Midbrain (tissue), 1 donor: ENCODE results near the gene ZBTB7B.
A peak's percentile ranks its signal among the peaks of the same experiment; 100 is the strongest.

Experiments
- DNase-seq: peaks from one replicate; lab custom pipeline; 2025; lab: John Stamatoyannopoulos, UW

Gene ZBTB7B

GRCh38 chr1:155038602-155039307, 36.2 kb downstream of the ZBTB7B start:
- no peak for DNase-seq

DNA sequence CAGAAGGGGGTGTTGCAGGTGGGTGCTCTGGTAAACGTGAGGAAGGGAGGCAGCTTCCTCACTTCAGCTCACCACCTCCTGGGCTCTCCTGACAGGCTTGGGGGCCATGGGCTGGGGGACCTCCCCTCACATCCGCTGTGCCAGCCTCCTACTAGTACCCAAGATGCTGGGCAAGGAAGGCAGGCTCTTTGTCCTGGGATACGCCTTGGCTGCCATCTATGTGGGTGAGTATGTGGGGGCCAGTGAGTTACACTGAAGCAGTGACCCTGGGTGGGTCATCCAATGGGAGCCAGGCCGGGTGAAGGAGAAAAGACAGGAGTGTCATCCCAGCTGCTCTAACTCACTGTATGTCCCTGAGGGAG, 36.7 kb downstream of the ZBTB7B start:
- DNase-seq: no peak

GRCh38 chr1:155040358-155041093, 37.9 kb downstream of the ZBTB7B start:
- DNase-seq: no peak

- no peak for DNase-seq
Observed at GRCh38 chr1:155042789-155043188, 40.2 kb downstream of the ZBTB7B start.

DNA sequence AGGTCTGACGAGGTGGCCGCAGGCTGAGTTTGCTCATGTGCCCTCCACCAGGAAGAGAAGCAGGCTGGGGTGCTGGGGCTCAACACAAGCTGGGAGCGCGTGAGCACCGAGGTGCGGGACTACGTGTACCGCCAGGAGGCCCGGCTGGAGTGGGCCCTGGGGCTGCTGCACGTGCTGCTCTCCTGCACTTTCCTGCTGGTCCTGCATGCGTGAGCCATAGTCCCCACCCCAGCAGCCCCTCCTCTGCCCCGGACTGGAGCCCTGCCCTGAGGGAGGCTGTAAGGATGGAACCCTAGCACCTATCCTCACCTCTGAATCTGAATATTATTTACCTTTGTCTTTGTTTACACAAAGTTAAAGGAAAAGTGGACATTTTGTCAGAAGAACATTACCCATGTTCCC, 40.7 kb downstream of the ZBTB7B start:
- DNase-seq: no peak

- DNase-seq: no peak
Observed at GRCh38 chr1:155043793-155044192, 41.2 kb downstream of the ZBTB7B start.

DNA sequence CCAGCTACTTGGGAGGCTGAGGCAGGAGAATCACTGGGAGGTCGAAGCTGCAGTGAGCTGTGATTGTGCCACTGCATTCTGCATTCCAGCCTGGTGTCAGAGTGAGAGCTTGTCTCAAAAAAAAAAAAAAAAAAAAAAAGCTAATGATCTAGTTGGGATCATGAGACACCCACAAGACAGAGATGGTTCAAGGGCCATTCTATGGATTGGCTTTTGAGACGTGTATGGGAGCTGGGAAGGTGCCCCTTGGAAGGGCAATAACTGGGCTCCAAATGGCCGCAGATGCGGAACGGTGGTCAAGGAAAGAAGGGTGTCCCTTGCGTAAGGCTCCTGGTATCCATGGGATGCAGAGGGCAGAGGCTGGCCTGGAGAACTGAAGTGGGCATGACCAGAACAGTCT, 41.8 kb downstream of the ZBTB7B start:
- DNase-seq: no peak

DNA sequence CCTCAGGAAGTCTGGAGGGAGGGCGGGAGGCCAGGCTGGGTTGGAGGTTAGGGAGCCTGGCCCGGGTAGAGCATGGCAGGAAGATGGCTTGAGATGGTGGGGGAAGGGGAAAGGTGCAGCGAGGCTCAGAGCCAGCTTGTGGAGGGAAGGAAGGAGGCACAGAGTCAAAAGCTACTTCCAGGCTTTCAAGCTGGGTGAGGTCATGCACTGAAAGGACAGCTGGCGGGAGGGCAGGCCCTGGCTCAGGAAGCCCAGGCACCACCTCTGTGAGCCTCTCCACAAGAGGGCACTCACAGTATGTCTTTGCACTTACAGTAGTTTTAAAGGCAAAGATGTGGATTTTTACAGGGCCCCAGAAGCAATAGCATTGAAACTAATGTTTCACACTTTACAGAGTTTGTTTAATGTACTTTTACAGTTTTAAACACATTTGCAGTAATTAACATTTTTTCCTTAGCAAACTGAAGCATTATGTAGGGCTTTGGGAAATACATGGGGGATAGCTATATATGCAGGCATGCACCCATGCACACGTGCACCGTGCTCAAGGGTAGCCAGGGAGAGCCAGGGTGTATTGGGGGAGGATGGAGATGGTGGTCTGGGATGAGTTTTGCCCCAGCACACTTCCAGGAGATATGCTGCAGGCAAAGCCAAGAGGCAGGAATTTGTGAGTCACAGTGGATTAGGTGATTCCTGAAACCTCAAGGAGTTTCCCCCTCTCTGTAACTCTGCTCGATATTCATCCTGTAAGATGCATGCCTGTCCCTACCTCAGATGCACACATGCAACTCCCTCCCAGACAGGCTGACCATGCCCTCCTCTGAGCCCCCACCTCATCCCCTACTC, 42.4 kb downstream of the ZBTB7B start:
- DNase-seq: peak; percentile 79

DNA sequence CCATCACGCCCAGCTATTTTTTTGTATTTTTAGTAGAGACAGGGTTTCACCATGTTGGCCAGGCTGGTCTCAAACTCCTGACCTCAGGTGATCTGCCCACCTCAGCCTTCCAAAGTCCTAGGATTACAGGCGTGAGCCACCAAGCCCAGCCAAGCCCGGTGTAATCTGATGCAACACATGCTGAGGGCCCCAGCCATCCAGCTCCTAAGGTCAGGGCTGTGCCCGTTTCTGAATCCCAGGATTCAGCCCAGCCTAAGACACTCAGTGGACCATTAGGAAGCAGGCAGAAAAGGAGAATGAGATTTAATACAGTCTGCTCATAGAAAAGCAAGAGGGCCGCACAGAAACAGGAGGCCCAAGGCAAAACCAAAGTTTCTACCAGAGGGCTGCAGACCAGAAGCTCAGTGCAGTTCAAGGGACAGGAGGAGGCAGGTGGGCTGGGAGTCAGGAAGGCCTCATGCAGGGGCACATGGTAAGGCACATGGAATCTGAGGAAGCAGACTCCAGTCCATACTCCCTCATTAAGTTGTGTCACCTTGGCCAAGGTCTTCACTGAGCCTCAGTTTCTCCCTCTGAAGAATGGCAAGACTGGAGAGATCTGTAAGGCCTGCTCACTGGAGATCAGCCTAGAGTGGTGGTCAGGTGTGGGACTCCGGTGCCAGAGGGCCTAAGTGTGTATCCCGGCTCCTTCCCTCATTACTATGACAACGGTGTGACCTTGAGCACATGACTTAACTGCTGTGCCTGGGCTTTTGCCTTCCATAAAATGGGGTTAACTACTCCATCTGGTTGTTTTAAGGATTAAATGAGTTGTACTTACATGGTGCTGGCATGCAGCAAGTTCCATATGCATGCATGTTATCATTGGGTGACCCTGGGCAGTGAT, 46.1 kb downstream of the ZBTB7B start:
- no peak for DNase-seq

DNA sequence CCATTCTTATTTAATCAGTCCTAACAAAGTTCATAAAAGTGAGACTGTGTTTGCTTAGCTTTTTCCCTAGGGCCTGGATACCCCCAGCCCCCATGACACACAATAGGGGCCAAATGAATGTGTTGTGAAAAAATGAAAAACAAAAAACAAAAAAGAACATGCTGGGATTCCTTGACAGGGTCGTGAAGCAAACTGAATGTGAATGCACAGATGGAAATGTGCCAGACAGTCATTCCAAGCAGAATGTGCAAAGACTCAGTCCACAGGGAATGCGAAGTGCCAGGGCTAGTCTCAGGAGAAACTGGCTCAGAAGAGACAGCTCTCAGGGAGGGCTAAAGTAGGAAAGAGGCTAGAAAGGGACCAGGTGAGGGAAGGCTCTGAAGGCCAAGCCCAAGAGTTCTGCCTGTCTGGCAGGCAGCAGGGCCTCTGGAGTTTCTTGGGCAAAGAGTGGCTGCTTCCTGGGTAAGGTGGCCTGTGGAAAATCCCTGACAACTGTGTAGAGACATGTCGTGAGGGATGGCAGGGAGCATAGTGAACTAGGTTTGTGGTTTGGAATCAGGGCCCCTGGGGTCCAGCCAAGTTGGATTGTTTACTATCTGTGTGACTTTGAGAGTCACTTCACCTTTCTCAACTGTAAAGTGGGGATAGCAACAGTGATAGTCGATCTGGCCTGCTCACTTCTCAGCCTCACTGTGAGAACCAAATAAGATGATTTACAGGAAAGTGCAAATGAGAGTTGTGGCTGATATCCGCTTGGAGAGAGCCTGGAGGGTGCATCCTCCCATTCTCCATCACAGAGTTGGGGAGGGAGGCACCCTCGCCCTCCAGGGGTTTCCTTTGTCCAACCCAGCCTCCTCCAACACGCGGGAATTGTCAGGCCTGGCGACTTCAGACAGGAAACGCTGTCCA, 47.3 kb downstream of the ZBTB7B start:
- no peak for DNase-seq

DNA sequence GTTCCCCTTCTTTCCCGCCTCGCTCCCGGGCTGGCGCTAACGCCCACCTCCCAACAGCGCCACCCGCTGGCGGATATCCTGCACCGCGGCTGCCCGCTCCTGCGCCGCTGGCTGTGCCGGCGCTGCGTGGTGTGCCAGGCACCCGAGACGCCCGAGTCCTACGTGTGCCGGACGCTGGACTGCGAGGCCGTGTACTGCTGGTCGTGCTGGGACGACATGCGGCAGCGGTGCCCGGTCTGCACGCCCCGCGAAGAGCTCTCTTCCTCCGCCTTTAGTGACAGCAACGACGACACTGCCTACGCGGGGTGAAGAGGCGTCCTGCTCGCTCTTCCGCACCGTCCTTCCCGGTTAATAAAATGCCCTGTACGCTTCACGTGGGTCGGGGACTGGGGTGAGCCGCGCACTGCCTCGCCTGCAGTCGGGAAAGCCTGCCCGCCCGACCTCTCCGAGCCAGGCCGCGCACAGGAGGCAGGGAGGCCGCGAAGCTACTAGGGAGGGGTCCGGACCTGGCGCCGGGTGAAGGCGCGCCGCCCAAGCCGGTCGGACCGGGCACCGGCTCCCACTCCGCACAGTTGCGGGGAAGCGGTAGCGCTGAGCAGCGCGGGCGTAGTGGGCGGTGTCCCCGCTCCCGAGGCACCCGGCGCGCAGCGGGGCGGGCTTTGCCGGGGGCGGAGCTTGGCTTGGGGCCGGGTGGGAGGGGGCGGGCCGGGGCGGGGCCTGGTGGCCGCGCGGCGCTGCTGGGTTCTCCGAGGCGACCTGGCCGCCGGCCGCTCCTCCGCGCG, 48.1 kb downstream of the ZBTB7B start, which contains the start of gene ADAM15:
Gene ADAM15, plus strand, starts transcription at position 757 of the 782 bp plus-strand sequence. CDS start 71 bp downstream, outside the sequence.
- DNase-seq: peak; percentile 82

GRCh38 chr1:155051342-155051776, 48.8 kb downstream of the ZBTB7B start:
- no peak for DNase-seq

DNA sequence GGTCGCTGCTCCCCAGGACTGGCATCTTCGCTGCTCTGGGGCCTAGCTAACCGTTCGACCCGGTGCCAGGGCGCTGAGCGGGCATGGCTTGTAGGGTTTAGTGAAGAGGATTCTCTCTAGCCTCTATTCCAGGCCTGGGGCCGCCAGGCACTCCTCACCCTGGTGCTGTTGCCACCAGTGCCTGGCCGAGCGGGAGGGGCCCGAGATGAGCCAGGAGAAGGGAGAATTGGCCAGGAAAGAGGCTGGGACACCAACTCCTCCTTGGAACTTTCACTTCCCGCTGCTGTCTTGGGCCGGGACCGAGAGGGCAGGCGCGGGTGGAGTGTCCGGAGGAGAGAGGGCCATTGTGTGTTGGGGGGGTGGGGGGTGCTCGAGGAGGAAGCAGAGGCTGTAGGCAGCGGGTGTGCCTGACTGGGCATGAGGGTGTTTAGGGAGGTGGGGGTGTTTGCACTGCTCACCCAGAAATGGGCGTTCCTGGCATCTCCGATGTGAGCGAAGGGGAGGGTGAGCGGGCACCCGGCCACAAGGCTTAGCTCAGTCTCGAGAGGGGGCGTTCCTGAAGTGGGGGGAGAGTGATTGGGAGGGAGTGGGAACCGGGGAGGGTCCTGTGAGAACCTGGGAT, 49.3 kb downstream of the ZBTB7B start:
- peak; percentile 59 for DNase-seq

- no peak for DNase-seq
Observed at GRCh38 chr1:155052439-155053395, 50.1 kb downstream of the ZBTB7B start.

DNA sequence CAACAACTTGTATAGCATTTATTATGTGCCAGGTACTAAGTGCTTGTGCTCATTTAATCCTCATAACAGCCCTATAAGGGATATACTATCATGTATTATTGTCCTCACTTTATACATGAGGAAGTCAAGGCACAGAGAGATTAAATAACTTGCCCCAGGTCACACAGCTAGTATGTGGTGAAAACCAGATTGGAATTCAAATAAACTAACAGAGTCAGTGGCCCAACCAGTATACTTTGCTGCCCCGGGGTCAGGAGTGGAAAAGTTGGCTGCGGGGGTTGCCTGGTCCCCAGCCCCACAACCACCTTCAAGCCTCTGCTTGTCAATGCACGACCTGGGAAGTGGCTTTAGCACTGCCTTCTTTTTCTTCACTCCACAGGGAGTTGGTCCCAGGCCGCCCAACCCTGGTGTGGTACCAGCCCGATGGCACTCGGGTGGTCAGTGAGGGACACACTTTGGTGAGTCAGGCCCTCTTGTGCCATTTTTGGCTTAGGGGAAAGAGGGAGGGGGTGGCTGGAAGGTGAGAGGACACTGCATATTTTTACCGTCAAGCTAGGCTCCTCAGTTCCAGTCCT, 51.0 kb downstream of the ZBTB7B start:
- DNase-seq: no peak

DNA sequence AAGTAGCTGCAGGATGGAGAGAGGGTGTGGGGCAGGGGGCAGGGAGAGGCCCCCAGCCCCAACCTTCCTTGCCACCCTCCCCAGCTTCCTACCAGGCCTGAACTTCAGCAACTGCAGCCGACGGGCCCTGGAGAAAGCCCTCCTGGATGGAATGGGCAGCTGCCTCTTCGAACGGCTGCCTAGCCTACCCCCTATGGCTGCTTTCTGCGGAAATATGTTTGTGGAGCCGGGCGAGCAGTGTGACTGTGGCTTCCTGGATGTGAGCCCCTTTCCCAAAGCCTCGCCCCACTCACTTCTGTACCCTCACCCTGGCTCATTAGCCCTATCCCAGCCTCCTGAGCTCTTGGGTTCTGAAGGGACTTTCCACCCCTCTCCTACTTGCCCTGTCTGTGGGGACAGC, 54.5 kb downstream of the ZBTB7B start:
- DNase-seq: no peak

DNA sequence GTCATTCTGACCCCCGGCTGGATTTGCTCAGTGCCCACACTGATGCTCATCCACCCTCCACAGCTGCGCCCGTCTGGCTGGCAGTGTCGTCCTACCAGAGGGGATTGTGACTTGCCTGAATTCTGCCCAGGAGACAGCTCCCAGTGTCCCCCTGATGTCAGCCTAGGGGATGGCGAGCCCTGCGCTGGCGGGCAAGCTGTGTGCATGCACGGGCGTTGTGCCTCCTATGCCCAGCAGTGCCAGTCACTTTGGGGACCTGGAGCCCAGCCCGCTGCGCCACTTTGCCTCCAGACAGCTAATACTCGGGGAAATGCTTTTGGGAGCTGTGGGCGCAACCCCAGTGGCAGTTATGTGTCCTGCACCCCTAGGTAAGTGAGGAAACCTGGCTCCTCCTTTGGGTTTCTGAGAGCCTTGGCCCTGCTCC, 55.2 kb downstream of the ZBTB7B start:
- no peak for DNase-seq

- no peak for DNase-seq
Observed at GRCh38 chr1:155060736-155061135, 58.1 kb downstream of the ZBTB7B start.
